PC-3 (cell line): ENCODE measurements around the gene TMEFF2. TPM values are rescaled to one million over a fixed set of nuclear protein-coding genes. Genes with fewer than 3 reads are reported as not detected.

Experiments used
- ATAC-seq: fragments of 200-7000 bp; cut with Tn5 transposase; 2 replicates; pipeline ENCODE4 v1.9.1; 2020; ENCODE audit warnings: mild to moderate bottlenecking, moderate library complexity
- BruUV-seq: library from RNA; stranded (reverse); fragments of 400-500 nt; replicated peaks from 2 replicates; lab custom pipeline; 2021; lab: Mats Ljungman, UMichigan
- CTCF ChIA-PET: fragments of 300-600 bp; sonication (Branson Sonifier 250); formaldehyde crosslinking; loops from one replicate; lab custom pipeline; 2022; ENCODE audit warnings: antibody characterized with exemption; lab: Charles Lee
- POLR2A ChIA-PET: fragments of 300-600 bp; sonication (Branson Sonifier 250); formaldehyde crosslinking; loops from one replicate; lab custom pipeline; 2022; ENCODE audit warnings: antibody characterized with exemption; ENCODE audit not compliant: unreplicated experiment; lab: Charles Lee
- DNase-seq: peaks from one replicate; pipeline ENCODE4 v3.0.0-alpha.2; 2015
- H2AFZ ChIP-seq: fragments of 300-600 bp; sonication (generic); 2 replicates; pipeline ENCODE4 v1.6.0; 2016; ENCODE audit warnings: antibody characterized with exemption, low read length
- H3F3A ChIP-seq: fragments of 300-600 bp; sonication (generic); one replicate; pipeline ENCODE4 v1.6.0; 2017; ENCODE audit warnings: antibody characterized with exemption, low read length, control low read depth, mild to moderate bottlenecking; ENCODE audit not compliant: unreplicated experiment
- H3K27ac ChIP-seq: fragments of 300-600 bp; sonication (generic); 2 replicates; pipeline ENCODE4 v1.5.1; 2016; ENCODE audit warnings: mild to moderate bottlenecking, low read length
- H3K27me3 ChIP-seq: fragments of 300-600 bp; sonication (generic); 2 replicates; pipeline ENCODE4 v1.6.1; 2016; ENCODE audit warnings: low read length, mixed read lengths
- H3K36me3 ChIP-seq: fragments of 300-600 bp; sonication (generic); 2 replicates; pipeline ENCODE4 v1.6.1; 2016; ENCODE audit warnings: low read depth, mixed run types, low read length, mixed read lengths
- H3K4me1 ChIP-seq: fragments of 300-600 bp; sonication (generic); 2 replicates; pipeline ENCODE4 v1.5.1; 2016; ENCODE audit warnings: low read length; ENCODE audit not compliant: insufficient read depth
- H3K4me2 ChIP-seq: fragments of 300-600 bp; sonication (generic); 2 replicates; pipeline ENCODE4 v1.6.0; 2016; ENCODE audit warnings: low read length
- H3K4me3 ChIP-seq: fragments of 300-600 bp; sonication (generic); 2 replicates; pipeline ENCODE4 v1.5.1; 2016; ENCODE audit warnings: mild to moderate bottlenecking, low read length, mixed read lengths
- H3K79me2 ChIP-seq: fragments of 300-600 bp; sonication (generic); 2 replicates; pipeline ENCODE4 v1.6.1; 2017; ENCODE audit warnings: low read length, mixed read lengths
- H3K9ac ChIP-seq: fragments of 300-600 bp; sonication (generic); 2 replicates; pipeline ENCODE4 v1.6.0; 2016; ENCODE audit warnings: mild to moderate bottlenecking, low read length
- H3K9me2 ChIP-seq: fragments of 300-600 bp; sonication (generic); replicated peaks from 2 replicates; pipeline ENCODE4 v1.6.1; 2016; ENCODE audit warnings: mixed run types, low read length, mixed read lengths
- H3K9me3 ChIP-seq: fragments of 300-600 bp; sonication (generic); 2 replicates; pipeline ENCODE4 v1.6.1; 2016; ENCODE audit warnings: low read length, mixed read lengths
- H4K20me1 ChIP-seq: fragments of 300-600 bp; sonication (generic); 2 replicates; pipeline ENCODE4 v1.6.1; 2016; ENCODE audit warnings: low read length, mixed read lengths
- EZH2 ChIP-seq: fragments of 300-600 bp; sonication (generic); IDR thresholded peaks from one replicate; pipeline ENCODE4 v1.6.1; 2017; ENCODE audit warnings: antibody characterized with exemption, mild to moderate bottlenecking, low read length; ENCODE audit not compliant: unreplicated experiment
- EZH2phosphoT487 ChIP-seq: fragments of 300-600 bp; sonication (generic); IDR thresholded peaks from 2 replicates; pipeline ENCODE4 v1.6.1; 2018; ENCODE audit warnings: mild to moderate bottlenecking, antibody characterized with exemption, low read length, borderline replicate concordance
- intact Hi-C: fragments of 100-400 bp; cut with micrococcal nuclease; formaldehyde crosslinking; loops from 2 replicates; pipeline ENCODE4 v1.9.0; 2023
- total RNA-seq: library from RNA; depleted of rRNA; stranded (reverse); fragments of >200 nt; gene quantifications from 2 replicates; pipeline ENCODE4 v1.2.3, GENCODE V29; 2014
- TF ChIP-seq, protein P1 (sequence below): fragments of 300-600 bp; sonication (generic); conservative IDR thresholded peaks from 2 replicates; pipeline ENCODE4 v1.5.1; 2017; ENCODE audit warnings: antibody characterized with exemption, low read depth, mild to moderate bottlenecking, low read length

Gene TMEFF2
- total RNA-seq, 1 experiment from 2014 or later: not detected

DNA sequence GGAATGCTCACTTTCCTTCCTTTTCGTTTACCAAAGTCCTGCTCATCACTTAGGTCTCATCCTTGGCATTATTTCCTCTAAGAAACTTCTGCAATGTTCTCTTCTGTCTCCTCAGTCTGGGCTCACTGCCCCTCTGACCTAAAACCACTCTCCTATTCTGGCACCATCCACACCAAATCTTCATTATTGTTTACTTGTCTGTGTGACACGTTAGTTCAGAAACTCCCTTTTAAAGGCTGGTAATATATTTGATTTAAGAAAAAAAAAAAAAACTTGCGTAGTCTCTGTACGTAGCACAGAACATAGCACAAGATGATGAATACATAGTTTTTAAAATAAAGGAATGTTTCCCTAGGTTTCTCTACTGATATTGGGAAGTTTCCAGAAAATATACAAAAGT is 229.0 kb downstream of the TMEFF2 start:
- Histone ChIP-seq H3K4me1 (no peaks in the 10 kb centered on the region), H3K4me2 (no peak overlapping the region), H3K4me3 (no peak overlapping the region), H3K36me3 (no peaks in the 10 kb centered on the region), H3K9me2 (no peaks in the 10 kb centered on the region), H2AFZ (no peak overlapping the region), H3F3A (no peaks in the 10 kb centered on the region), H3K79me2 (no peaks in the 10 kb centered on the region), H4K20me1 (no peaks in the 10 kb centered on the region), H3K27me3 (no peaks in the 10 kb centered on the region), H3K9ac (no peak overlapping the region), H3K27ac (no peak overlapping the region), H3K9me3 (no peaks in the 10 kb centered on the region)
- DNase-seq (no peak), ATAC-seq (no peak)
- ChIA-PET POLR2A (no interaction called here), CTCF (no interaction called here)
- intact Hi-C loops: no loop called here
- no TSS peak for BruUV-seq
- no peak for TF ChIP-seq EZH2phosphoT487
- no peak for TF ChIP-seq EZH2
- TF ChIP-seq, protein P1, sequence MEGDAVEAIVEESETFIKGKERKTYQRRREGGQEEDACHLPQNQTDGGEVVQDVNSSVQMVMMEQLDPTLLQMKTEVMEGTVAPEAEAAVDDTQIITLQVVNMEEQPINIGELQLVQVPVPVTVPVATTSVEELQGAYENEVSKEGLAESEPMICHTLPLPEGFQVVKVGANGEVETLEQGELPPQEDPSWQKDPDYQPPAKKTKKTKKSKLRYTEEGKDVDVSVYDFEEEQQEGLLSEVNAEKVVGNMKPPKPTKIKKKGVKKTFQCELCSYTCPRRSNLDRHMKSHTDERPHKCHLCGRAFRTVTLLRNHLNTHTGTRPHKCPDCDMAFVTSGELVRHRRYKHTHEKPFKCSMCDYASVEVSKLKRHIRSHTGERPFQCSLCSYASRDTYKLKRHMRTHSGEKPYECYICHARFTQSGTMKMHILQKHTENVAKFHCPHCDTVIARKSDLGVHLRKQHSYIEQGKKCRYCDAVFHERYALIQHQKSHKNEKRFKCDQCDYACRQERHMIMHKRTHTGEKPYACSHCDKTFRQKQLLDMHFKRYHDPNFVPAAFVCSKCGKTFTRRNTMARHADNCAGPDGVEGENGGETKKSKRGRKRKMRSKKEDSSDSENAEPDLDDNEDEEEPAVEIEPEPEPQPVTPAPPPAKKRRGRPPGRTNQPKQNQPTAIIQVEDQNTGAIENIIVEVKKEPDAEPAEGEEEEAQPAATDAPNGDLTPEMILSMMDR: no peak

DNA sequence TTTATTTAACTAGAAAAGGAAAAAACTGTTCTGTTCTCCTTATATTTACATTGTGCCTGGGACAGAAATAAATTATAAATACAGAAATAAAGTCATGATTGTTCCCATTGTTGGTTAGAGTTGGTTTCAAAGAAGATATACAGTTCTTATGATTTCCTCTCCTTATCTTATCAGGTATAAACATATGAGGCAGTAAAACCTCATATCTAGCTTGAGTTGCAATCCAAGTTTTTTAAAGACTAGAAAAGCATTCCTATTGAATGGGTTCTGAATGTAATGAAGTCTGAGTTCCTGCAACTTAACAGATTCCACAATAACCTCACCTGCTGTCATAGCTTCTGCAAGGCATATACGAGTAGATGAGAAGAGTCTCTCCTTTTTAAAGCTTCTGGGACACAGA is 233.2 kb downstream of the TMEFF2 start:
- ATAC-seq (no peak), DNase-seq (no peak)
- intact Hi-C loops: no loop called here
- H3K9me2 ChIP-seq: no peaks in the 10 kb centered on the region
- H3K27ac ChIP-seq: no peak overlapping the region
- H3K9me3 ChIP-seq: no peaks in the 10 kb centered on the region
- H3K36me3 ChIP-seq: no peaks in the 10 kb centered on the region
- no TSS peak for BruUV-seq
- CTCF ChIA-PET: no interaction called here
- no peaks in the 10 kb centered on the region for H3F3A ChIP-seq
- no peaks in the 10 kb centered on the region for H3K4me1 ChIP-seq
- POLR2A ChIA-PET: no interaction called here
- no peak overlapping the region for H3K4me3 ChIP-seq
- H4K20me1 ChIP-seq: no peaks in the 10 kb centered on the region
- no peak overlapping the region for H2AFZ ChIP-seq
- no peaks in the 10 kb centered on the region for H3K27me3 ChIP-seq
- no peaks in the 10 kb centered on the region for H3K79me2 ChIP-seq
- TF ChIP-seq EZH2phosphoT487 (no peak), EZH2 (no peak)
- TF ChIP-seq, protein P1: no peak
- no peak overlapping the region for H3K4me2 ChIP-seq
- H3K9ac ChIP-seq: no peak overlapping the region

DNA sequence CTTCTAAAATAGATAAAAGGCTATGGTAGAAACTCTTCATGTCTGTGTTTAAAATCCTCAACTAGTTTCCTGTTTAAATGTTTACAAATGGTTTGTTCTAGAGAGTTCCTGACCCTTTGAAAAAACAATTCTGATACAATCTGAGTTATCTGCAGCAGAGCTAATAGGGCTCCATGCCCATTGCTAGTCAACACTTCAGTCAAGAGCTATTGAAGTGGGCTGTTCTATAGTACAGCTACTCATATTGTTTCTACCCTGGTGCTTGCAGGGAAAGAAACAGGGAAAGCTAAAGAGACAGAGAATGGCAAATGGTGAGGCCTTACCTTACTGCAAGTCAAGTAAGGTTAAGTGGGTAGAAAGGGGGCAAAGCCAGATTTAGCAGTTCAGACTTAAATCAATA is 235.5 kb downstream of the TMEFF2 start:
- DNase-seq (no peak), ATAC-seq (no peak)
- CTCF ChIA-PET: no interaction called here
- no peak overlapping the region for H3K4me2 ChIP-seq
- H3K9ac ChIP-seq: no peak overlapping the region
- no peak for TF ChIP-seq EZH2
- TF ChIP-seq, protein P1: no peak
- TF ChIP-seq EZH2phosphoT487: no peak
- no peaks in the 10 kb centered on the region for H3K4me1 ChIP-seq
- intact Hi-C loops: no loop called here
- POLR2A ChIA-PET: no interaction called here
- H3K79me2 ChIP-seq: no peaks in the 10 kb centered on the region
- H3K4me3 ChIP-seq: no peak overlapping the region
- no peaks in the 10 kb centered on the region for H3K9me3 ChIP-seq
- H2AFZ ChIP-seq: no peak overlapping the region
- BruUV-seq: no TSS peak
- no peak overlapping the region for H3K27ac ChIP-seq
- H3F3A ChIP-seq: no peaks in the 10 kb centered on the region
- H4K20me1 ChIP-seq: no peaks in the 10 kb centered on the region
- H3K36me3 ChIP-seq: no peaks in the 10 kb centered on the region
- no peaks in the 10 kb centered on the region for H3K9me2 ChIP-seq
- no peaks in the 10 kb centered on the region for H3K27me3 ChIP-seq
